CD14-positive monocyte (primary cell): Measurements from ENCODE around the gene EXD3. TPM values are rescaled to one million over a fixed set of nuclear protein-coding genes. Genes with fewer than 3 reads are reported as not detected.
A peak's percentile ranks its signal among the peaks of the same experiment; 100 is the strongest.

Experiments used
- DNase-seq, 3 donors: peaks; one replicate each; pipeline ENCODE4 v3.0.0-alpha.2; 2011 to 2022
- H2AFZ ChIP-seq: 2 replicates; pipeline ENCODE4 v1.6.0; 2012; ENCODE audit warnings: mild to moderate bottlenecking, low read depth, low read length, inconsistent platforms; ENCODE audit not compliant: insufficient read depth, poor library complexity, severe bottlenecking
- H3K27ac ChIP-seq, 2 donors: 1 replicate in 1 of 2; 2 replicates in 1 of 2; pipeline ENCODE4 v1.5.1; 2012 to 2013; ENCODE audit warnings: low read length in 2 of 2, control low read depth in 1 of 2, inconsistent platforms in 1 of 2, low read depth in 1 of 2, mild to moderate bottlenecking in 1 of 2
- H3K27me3 ChIP-seq, 2 donors: one replicate each; pipeline versions ENCODE4 v1.6.0 to v1.6.1; 2011 to 2013; ENCODE audit warnings: low read length in 2 of 2; ENCODE audit not compliant: control insufficient read depth in 2 of 2, insufficient read depth in 2 of 2
- H3K36me3 ChIP-seq, 2 donors: replicated peaks in 1 of 2; 1 replicate in 1 of 2; 2 replicates in 1 of 2; pipeline versions ENCODE4 v1.5.1 to v1.6.1; 2012 to 2013; ENCODE audit warnings: low read length in 2 of 2, control low read depth in 1 of 2, inconsistent platforms in 1 of 2, mild to moderate bottlenecking in 1 of 2; ENCODE audit not compliant: insufficient read depth in 2 of 2, control insufficient read depth in 1 of 2
- H3K4me1 ChIP-seq, 2 donors: 1 replicate in 1 of 2; 2 replicates in 1 of 2; pipeline versions ENCODE4 v1.5.1 to v1.6.1; 2012 to 2013; ENCODE audit warnings: low read length in 2 of 2, control low read depth in 1 of 2, inconsistent platforms in 1 of 2, mild to moderate bottlenecking in 1 of 2, moderate library complexity in 1 of 2; ENCODE audit not compliant: insufficient read depth in 2 of 2, control insufficient read depth in 1 of 2
- H3K4me2 ChIP-seq: replicated peaks from 2 replicates; pipeline ENCODE3; 2012; ENCODE audit warnings: low read length, moderate library complexity, mild to moderate bottlenecking; ENCODE audit not compliant: poor library complexity, severe bottlenecking; ENCODE audit errors: extremely low read depth
- H3K4me3 ChIP-seq, 3 experiments: fragments of 200-600 bp in 1 of 3; sonication (generic) in 1 of 3; replicated peaks in 1 of 3; 1 replicate in 2 of 3; 2 replicates in 1 of 3; pipeline ENCODE4 v1.5.1; 2011 to 2013; ENCODE audit warnings: low read length in 3 of 3, mild to moderate bottlenecking in 3 of 3, control low read depth in 2 of 3, low read depth in 2 of 3, inconsistent platforms in 1 of 3, moderate library complexity in 1 of 3
- H3K79me2 ChIP-seq: 2 replicates; pipeline ENCODE4 v1.6.0; 2012; ENCODE audit warnings: mild to moderate bottlenecking, control low read depth, inconsistent platforms, low read length, moderate library complexity; ENCODE audit not compliant: insufficient read depth
- H3K9ac ChIP-seq: 2 replicates; pipeline ENCODE4 v1.6.0; 2017; ENCODE audit warnings: low read length, mild to moderate bottlenecking; ENCODE audit not compliant: insufficient read depth, poor library complexity, severe bottlenecking
- H3K9me3 ChIP-seq, 2 donors: replicated peaks in 1 of 2; 1 replicate in 1 of 2; 2 replicates in 1 of 2; pipeline versions ENCODE4 v1.5.1 to v1.6.1; 2012 to 2013; ENCODE audit warnings: low read length in 2 of 2, control low read depth in 1 of 2; ENCODE audit not compliant: control insufficient read depth in 1 of 2, insufficient read depth in 1 of 2
- H4K20me1 ChIP-seq: 2 replicates; pipeline ENCODE4 v1.6.0; 2012; ENCODE audit warnings: mild to moderate bottlenecking, low read length, control low read depth, moderate library complexity; ENCODE audit not compliant: insufficient read depth
- H3K27ac Mint-ChIP-seq, 7 donors: one replicate each; pipeline ENCODE4 v1.8.0; 2020; ENCODE audit warnings: mild to moderate bottlenecking in 7 of 7, mixed read lengths in 7 of 7, moderate library complexity in 6 of 7, inconsistent platforms in 2 of 7
- H3K27me3 Mint-ChIP-seq, 3 donors: one replicate each; pipeline ENCODE4 v1.8.0; 2021 to 2022; ENCODE audit warnings: low read depth in 3 of 3, mild to moderate bottlenecking in 3 of 3, mixed read lengths in 3 of 3, moderate library complexity in 3 of 3, inconsistent platforms in 1 of 3
- H3K36me3 Mint-ChIP-seq, 2 donors: one replicate each; pipeline ENCODE4 v1.8.0; 2020; ENCODE audit warnings: mixed read lengths in 2 of 2, inconsistent platforms in 1 of 2, mild to moderate bottlenecking in 1 of 2
- H3K4me1 Mint-ChIP-seq: one replicate; pipeline ENCODE4 v1.8.0; 2020; ENCODE audit warnings: mild to moderate bottlenecking, mixed read lengths
- H3K4me3 Mint-ChIP-seq, 2 donors: one replicate each; pipeline ENCODE4 v1.8.0; 2020; ENCODE audit warnings: mild to moderate bottlenecking in 2 of 2, mixed read lengths in 2 of 2, moderate library complexity in 1 of 2
- H3K9me3 Mint-ChIP-seq, 7 donors: one replicate each; pipeline ENCODE4 v1.8.0; 2020 to 2022; ENCODE audit warnings: mixed read lengths in 7 of 7, mild to moderate bottlenecking in 6 of 7, moderate library complexity in 6 of 7, inconsistent platforms in 2 of 7
- CTCF ChIP-seq: fragments of 200-600 bp; IDR thresholded peaks from one replicate; pipeline ENCODE4 v1.8.0; 2022; ENCODE audit warnings: antibody characterized with exemption, mild to moderate bottlenecking
- WGBS: methylation state at CpG from one replicate; pipeline ENCODE4 v1.1.5; 2013; ENCODE audit warnings: missing lambda C conversion rate; ENCODE audit not compliant: insufficient coverage; 5-methylcytosine and 5-hydroxymethylcytosine counted together
- intact Hi-C, 2 donors: fragments of 100-400 bp; cut with micrococcal nuclease; formaldehyde crosslinking; loops; one replicate each; pipeline versions ENCODE4 v1.15.0 to v1.15.1; 2023
- polyA plus RNA-seq, 3 donors: library from polyadenylated mRNA; depleted of rRNA in 1 of 3; unstranded in 2 of 3; stranded (reverse) in 1 of 3; fragments of 300-500 nt in 2 of 3; fragments of >200 nt in 1 of 3; fragmentation: Illumina TruSeq in 2 of 3; gene quantifications; 1 replicate in 2 of 3; 2 replicates in 1 of 3; pipeline ENCODE4 v1.2.3, GENCODE V29; 2012 to 2021

EXD3 gene
- polyA plus RNA-seq, 3 donors: 2.0 to 10.8 (median 3.0) TPM

- Histone ChIP-seq H3K4me3 (no peak overlapping the region), H3K36me3 (no peaks in the 10 kb centered on the region), H3K27ac (no peak overlapping the region), H3K79me2 (no peaks in the 10 kb centered on the region), H2AFZ (no peak overlapping the region), H3K4me2 (no peak overlapping the region), H3K4me1 (no peaks in the 10 kb centered on the region), H3K27me3 (no peaks in the 10 kb centered on the region), H3K9ac (no peak overlapping the region), H4K20me1 (no peaks in the 10 kb centered on the region), H3K9me3 (peaks cover 32 to 53% of the 10 kb centered on the region in 2 donors)
- no peak for DNase-seq
- Mint-ChIP-seq H3K27ac (no peak overlapping the region), H3K4me3 (peak overlapping the region in 1 of 2 donors; percentile 9), H3K9me3 (peaks cover 20 to 39% (median 31%) of the 10 kb centered on the region in 7 donors), H3K4me1 (no peaks in the 10 kb centered on the region), H3K27me3 (no peaks in the 10 kb centered on the region), H3K36me3 (no peaks in the 10 kb centered on the region)
- intact Hi-C loops: no loop called here
- TF ChIP-seq CTCF: no peak
- 96% methylated on average over 42 of the region's 43 CpGs for WGBS
These were observed 69.5 kb downstream of the EXD3 start for GRCh38 chr9:137353223-137354152.

GRCh38 chr9:137352511-137353222, 70.3 kb downstream of the EXD3 start:
- no peaks in the 10 kb centered on the region for H4K20me1 ChIP-seq
- Mint-ChIP-seq H3K4me3 (peak overlapping the region in 1 of 2 donors; percentile 9), H3K36me3 (no peaks in the 10 kb centered on the region), H3K9me3 (peaks cover 16 to 35% (median 24%) of the 10 kb centered on the region in 7 donors), H3K27me3 (no peaks in the 10 kb centered on the region), H3K27ac (no peak overlapping the region), H3K4me1 (no peaks in the 10 kb centered on the region)
- 93% methylated on average over 19 of the region's 26 CpGs for WGBS
- H3K79me2 ChIP-seq: no peaks in the 10 kb centered on the region
- no peak overlapping the region for H2AFZ ChIP-seq
- intact Hi-C loops: no loop called here
- peaks cover 25 to 50% of the 10 kb centered on the region in 2 donors for H3K9me3 ChIP-seq
- no peak overlapping the region for H3K4me3 ChIP-seq
- no peak overlapping the region for H3K27ac ChIP-seq
- H3K4me1 ChIP-seq: no peaks in the 10 kb centered on the region
- no peaks in the 10 kb centered on the region for H3K27me3 ChIP-seq
- no peaks in the 10 kb centered on the region for H3K36me3 ChIP-seq
- H3K9ac ChIP-seq: no peak overlapping the region
- DNase-seq: no peak
- no peak for TF ChIP-seq CTCF
- H3K4me2 ChIP-seq: no peak overlapping the region
